Endothelial cell of umbilical vein (primary cell): ENCODE measurements around the gene PRXL2A. TPM values are rescaled to one million over a fixed set of nuclear protein-coding genes. Genes with fewer than 3 reads are reported as not detected.

Source experiments
- BruUV-seq: library from RNA; stranded (reverse); fragments of 400-500 nt; replicated peaks from 2 replicates; lab custom pipeline; 2021; lab: Mats Ljungman, UMichigan
- CTCF ChIA-PET: fragments of 300-600, 350-600 bp; sonication (Branson Sonifier 250); formaldehyde crosslinking; loops from one replicate; lab custom pipeline; 2021; ENCODE audit warnings: antibody characterized with exemption, inconsistent platforms; lab: Charles Lee
- POLR2A ChIA-PET: fragments of 300-600, 350-600 bp; sonication (Branson Sonifier 250); formaldehyde crosslinking; loops from one replicate; lab custom pipeline; 2021; ENCODE audit warnings: antibody characterized with exemption, inconsistent platforms; lab: Charles Lee
- DNase-seq: peaks from one replicate; pipeline ENCODE4 v3.0.0-alpha.2; 2011; ENCODE audit warnings: low read depth, low spot score
- FAIRE-seq: peaks from 2 replicates; lab custom pipeline; 2011; peaks lifted over from hg19 to GRCh38; lab: Jason Lieb, UNC
- H2AFZ ChIP-seq: 2 replicates; pipeline ENCODE4 v1.6.0; 2012; ENCODE audit warnings: low read depth, low read length, control low read depth, inconsistent platforms
- H3K27ac ChIP-seq: 2 replicates; pipeline ENCODE4 v1.5.1; 2011; ENCODE audit warnings: low read depth, mild to moderate bottlenecking, control low read depth, low read length, moderate library complexity; ENCODE audit not compliant: insufficient read depth
- H3K27me3 ChIP-seq, 2 experiments: 2 replicates each; pipeline versions ENCODE4 v1.6.0 to v1.6.1; 2011; ENCODE audit warnings: low read length in 2 of 2, mixed read lengths in 1 of 2; ENCODE audit not compliant: control insufficient read depth in 2 of 2, insufficient read depth in 2 of 2
- H3K36me3 ChIP-seq, 2 experiments: 2 replicates in 1 of 2; 3 replicates in 1 of 2; pipeline ENCODE4 v1.5.1; 2011; ENCODE audit warnings: low read length in 2 of 2, mild to moderate bottlenecking in 1 of 2, moderate library complexity in 1 of 2; ENCODE audit not compliant: control insufficient read depth in 2 of 2, insufficient read depth in 2 of 2; ENCODE audit errors: extremely low read depth in 1 of 2
- H3K4me1 ChIP-seq: 3 replicates; pipeline ENCODE4 v1.5.1; 2011; ENCODE audit warnings: mild to moderate bottlenecking, low read length; ENCODE audit not compliant: control insufficient read depth, insufficient read depth; ENCODE audit errors: extremely low read depth
- H3K4me2 ChIP-seq: 2 replicates; pipeline ENCODE4 v1.6.1; 2011; ENCODE audit warnings: low read length, control low read depth, mixed read lengths; ENCODE audit not compliant: insufficient read depth
- H3K4me3 ChIP-seq, 3 experiments: fragments of 200-600 bp in 1 of 3; sonication (generic), shearing (Covaris generic) in 1 of 3; replicated peaks in 1 of 3; 2 replicates each; pipeline ENCODE4 v1.5.1; 2011 to 2016; ENCODE audit warnings: control low read depth in 3 of 3, low read length in 3 of 3, mild to moderate bottlenecking in 2 of 3, inconsistent platforms in 1 of 3, low read depth in 1 of 3, moderate library complexity in 1 of 3; ENCODE audit not compliant: insufficient read depth in 1 of 3
- H3K79me2 ChIP-seq: 2 replicates; pipeline ENCODE4 v1.6.0; 2012; ENCODE audit warnings: low read length, inconsistent platforms; ENCODE audit not compliant: control insufficient read depth, insufficient read depth
- H3K9ac ChIP-seq: replicated peaks from 2 replicates; pipeline ENCODE3; 2011; ENCODE audit warnings: low read length, control low read depth; ENCODE audit not compliant: insufficient read depth; ENCODE audit errors: extremely low read depth
- H3K9me1 ChIP-seq: replicated peaks from 3 replicates; pipeline ENCODE4 v1.6.0; 2011; ENCODE audit warnings: mild to moderate bottlenecking, low read length; ENCODE audit not compliant: control insufficient read depth, insufficient read depth; ENCODE audit errors: extremely low read depth
- H3K9me3 ChIP-seq: replicated peaks from 2 replicates; pipeline ENCODE4 v1.5.1; 2012; ENCODE audit warnings: low read length, inconsistent platforms; ENCODE audit not compliant: control insufficient read depth, insufficient read depth
- H4K20me1 ChIP-seq: replicated peaks from 2 replicates; pipeline ENCODE3; 2011; ENCODE audit warnings: mild to moderate bottlenecking, low read length; ENCODE audit not compliant: control insufficient read depth, insufficient read depth; ENCODE audit errors: extremely low read depth
- CTCF ChIP-seq, 2 donors: IDR thresholded peaks; 1 replicate in 1 of 2; 2 replicates in 1 of 2; pipeline ENCODE4 v1.5.1; 2011; ENCODE audit warnings: low read length in 2 of 2, mild to moderate bottlenecking in 2 of 2, moderate library complexity in 2 of 2, control low read depth in 1 of 2, inconsistent platforms in 1 of 2, low read depth in 1 of 2; ENCODE audit not compliant: insufficient read depth in 1 of 2; ENCODE audit errors: extremely low read depth in 1 of 2
- FOS ChIP-seq: IDR thresholded peaks from 2 replicates; pipeline ENCODE4 v1.6.1; 2011; ENCODE audit warnings: mild to moderate bottlenecking, low read length, moderate library complexity, borderline replicate concordance; ENCODE audit not compliant: insufficient read depth
- GATA2 ChIP-seq: IDR thresholded peaks from 2 replicates; pipeline ENCODE4 v1.7.0; 2011; ENCODE audit warnings: low read depth, mild to moderate bottlenecking, moderate library complexity, mixed read lengths, low read length; ENCODE audit not compliant: insufficient read length, insufficient read depth
- JUN ChIP-seq: IDR thresholded peaks from 2 replicates; pipeline ENCODE4 v1.6.1; 2011; ENCODE audit warnings: borderline replicate concordance, low read depth; ENCODE audit not compliant: insufficient read length, insufficient read depth
- MAX ChIP-seq: IDR thresholded peaks from 2 replicates; pipeline ENCODE4 v1.6.1; 2011; ENCODE audit not compliant: insufficient read depth, insufficient read length
- MYC ChIP-seq: IDR thresholded peaks from one replicate; pipeline ENCODE4 v1.6.1; 2011; ENCODE audit warnings: mild to moderate bottlenecking, low read depth, low read length
- POLR2A ChIP-seq: IDR thresholded peaks from 2 replicates; pipeline ENCODE4 v1.6.1; 2012; ENCODE audit warnings: low read depth, mild to moderate bottlenecking, control low read depth, low read length
- POLR2AphosphoS5 ChIP-seq: IDR thresholded peaks from 2 replicates; pipeline ENCODE4 v1.6.1; 2012; ENCODE audit warnings: low read depth, mild to moderate bottlenecking, control low read depth, low read length, moderate library complexity; ENCODE audit not compliant: insufficient read depth
- dilution Hi-C: fragments of 300-500 bp; cut with MboI; formaldehyde crosslinking; loops from one replicate; pipeline ENCODE4 v1.15.0; 2019; ENCODE audit warnings: low sequenced_read_pairs; ENCODE audit not compliant: extremely low pct_ligation_motif_present
- intact Hi-C: fragments of 100-400 bp; cut with micrococcal nuclease; formaldehyde crosslinking; loops from one replicate; pipeline ENCODE4 v1.10.0; 2022
- polyA plus RNA-seq, 4 experiments: library from polyadenylated mRNA; depleted of rRNA in 3 of 4; stranded (reverse) in 3 of 4; unstranded in 1 of 4; fragments of >200 nt; gene quantifications; 2 replicates each; pipeline versions ENCODE4 v1.2.1 to v1.2.3, GENCODE V29; 2011 to 2012; ENCODE audit warnings: missing spikeins in 1 of 4
- total RNA-seq: library from RNA; stranded (reverse); gene quantifications from 2 replicates; pipeline ENCODE4 v1.2.3, GENCODE V29; 2021

PRXL2A gene
- total and polyA plus RNA-seq, 2 donors (not counting 3 experiments of a cell fraction or from before 2014, with no cell fraction given), result 113 to 321 TPM

- Histone ChIP-seq H3K27me3 (no peaks in the 10 kb centered on the region), H3K4me2 (peak overlapping the region; percentile 40), H2AFZ (no peak overlapping the region), H3K4me1 (peaks cover 82% of the 10 kb centered on the region), H3K9me3 (no peaks in the 10 kb centered on the region), H3K9me1 (no peaks in the 10 kb centered on the region), H3K79me2 (peaks cover 100% of the 10 kb centered on the region), H3K36me3 (peaks cover 14 to 25% of the 10 kb centered on the region in 2 experiments), H3K4me3 (no peak overlapping the region), H3K9ac (peak overlapping the region; percentile 30), H4K20me1 (peaks cover 5% of the 10 kb centered on the region), H3K27ac (peak overlapping the region; percentile 48)
- intact Hi-C loops (no loop called here), dilution Hi-C loops (no loop called here)
- CTCF ChIA-PET, result interaction anchor here (1.0 to 37.4 kb wide), 11 partner anchors 8 to 34 kb away, joined by 3 to 1118 read pairs (median 4); no protein-coding TSS in a partner anchor
- POLR2A ChIA-PET, result no interaction called here
- TF ChIP-seq POLR2A, result no peak
- no peak for TF ChIP-seq MAX
- peak; percentile 14 for TF ChIP-seq FOS
- peak; percentile 62 for TF ChIP-seq POLR2AphosphoS5
- peak in 1 of 2 donors; percentile 10 for TF ChIP-seq CTCF (IDR thresholded peaks at IDR 0.05; ENCODE audit: extremely low read depth in 1 of 2, insufficient read depth in 1 of 2, low read depth in 1 of 2, low read length in 2 of 2)
- TF ChIP-seq MYC, result no peak
- TF ChIP-seq GATA2, result no peak
- peak; percentile 67 for TF ChIP-seq JUN
- DNase-seq (peak; percentile 57), FAIRE-seq (peak; percentile 59)
- BruUV-seq, result no TSS peak
Measured at GRCh38 chr10:80472234-80473095, 64.1 kb downstream of the PRXL2A start.
